Heart right ventricle (tissue), 16 donors: ENCODE results near the gene RBM46. TPM values are rescaled to one million over a fixed set of nuclear protein-coding genes. Genes with fewer than 3 reads are reported as not detected.
"Not testable (repeated sequence)": the region's sequence is repeated elsewhere in the genome, so short reads cannot be mapped to it uniquely, and the experiment has no call there.

Experiments used
- ATAC-seq, 8 donors: fragments of 200-7000 bp; cut with Tn5 transposase; one replicate each; pipeline ENCODE4 v1.9.1; 2020; ENCODE audit warnings: mild to moderate bottlenecking in 8 of 8, moderate library complexity in 8 of 8, moderate number of reproducible peaks in 1 of 8
- DNase-seq, 2 donors: peaks; one replicate each; pipeline ENCODE4 v3.0.0-alpha.2; 2020
- H3K27ac ChIP-seq, 10 donors: fragments of 200-600 bp; sonication (generic) in 2 of 10; one replicate each; pipeline versions ENCODE4 v1.5.0 to v1.8.0; 2020 to 2022; ENCODE audit warnings: mild to moderate bottlenecking in 3 of 10
- H3K27me3 ChIP-seq, 7 donors: fragments of 200-600 bp; one replicate each; pipeline ENCODE4 v1.8.0; 2021 to 2022; ENCODE audit warnings: mild to moderate bottlenecking in 2 of 7
- H3K36me3 ChIP-seq, 9 donors: fragments of 200-600 bp; sonication (generic) in 1 of 9; one replicate each; pipeline versions ENCODE4 v1.5.0 to v1.8.0; 2020 to 2022; ENCODE audit warnings: mild to moderate bottlenecking in 2 of 9
- H3K4me1 ChIP-seq, 9 donors: fragments of 200-600 bp; sonication (generic) in 1 of 9; one replicate each; pipeline versions ENCODE4 v1.5.0 to v1.8.0; 2020 to 2022; ENCODE audit warnings: mild to moderate bottlenecking in 4 of 9
- H3K4me3 ChIP-seq, 10 donors: fragments of 200-600 bp; sonication (generic) in 2 of 10; one replicate each; pipeline versions ENCODE4 v1.5.0 to v1.8.0; 2020 to 2022; ENCODE audit warnings: mild to moderate bottlenecking in 7 of 10, moderate library complexity in 2 of 10
- H3K9me3 ChIP-seq, 11 donors: fragments of 200-600 bp in 10 of 11; sonication (generic) in 2 of 11; one replicate each; pipeline versions ENCODE4 v1.5.0 to v1.8.0; 2013 to 2022; ENCODE audit warnings: mild to moderate bottlenecking in 2 of 11, control low read depth in 1 of 11, moderate library complexity in 1 of 11
- CTCF ChIP-seq, 9 donors: fragments of 200-600 bp; sonication (generic) in 2 of 9; IDR thresholded peaks; one replicate each; pipeline versions ENCODE4 v1.5.0 to v1.8.0; 2021 to 2022; ENCODE audit warnings: antibody characterized with exemption in 9 of 9, mild to moderate bottlenecking in 5 of 9, moderate library complexity in 1 of 9
- WGBS, 2 donors: extraction: QIAGEN DNeasy Blood & Tissue Kit; methylation state at CpG; one replicate each; pipeline ENCODE4 v1.1.7; 2013; ENCODE audit warnings: inconsistent platforms in 1 of 2; 5-methylcytosine and 5-hydroxymethylcytosine counted together
- intact Hi-C, 10 donors: fragments of 100-400 bp; cut with DNase I; formaldehyde crosslinking; loops; one replicate each; pipeline versions ENCODE4 v1.11.1 to v1.14.2; 2022
- polyA plus RNA-seq, 2 donors: library from polyadenylated mRNA; stranded (reverse); fragments of 200-250 nt; gene quantifications; one replicate each; pipeline ENCODE4 v1.2.3, GENCODE V29; 2013
- total RNA-seq, 10 donors: library from RNA; stranded (reverse); fragmentation: NEBNext Ultra II Directional in 3 of 10; extraction: Animal tissue kit (Norgen Biotek cat#: 25700) in 3 of 10; gene quantifications; one replicate each; pipeline versions ENCODE4 v1.2.1 to v1.2.4, GENCODE V29; 2021 to 2023
- donor health status: Arrhythmogenic right ventricular cardiomyopathy.
- donor health status: ischemic (EF 13 %, LVEDD 7.1; RV severe dilation, severe dysfunction).
- donor health status: healthy with polysubstance abuse.
- donor health status: DM: no; HTN: yes; CAD: no.
- donor health status: DM: no; HTN: no; CAD: no.
- donor health status: ischemic (EF 25% LVEDD 6.9; RV normal size, moderate dysfunction).
- donor health status: ischemic (EF 25% LVEDD 5.7; RV mildly dilated, moderate dysfunction).
- donor health status: healthy.
- donor health status: DM: yes; HTN: yes; CAD: no.
- donor health status: Ischemic cardiomyopathy.
- donor health status: ischemic (EF 35%, LVEDD 5.7; RV mildly dilated, moderate dysfunction).
- donor health status: nonischemic (EF 11% LVEDD 7.7; RV severe dilation, severe dysfunction).
- donor health status: DM: yes; HTN: yes; CAD: no.
- donor health status: PGD.
- donor health status: ischemic (EF 29% LVEDD 5.4; RV normal size, mild dysfunction).
- donor health status: nonischemic (EF 23%, LVEDD 6.1; RV moderate dilation, normal function).

The RBM46 gene
- total and polyA plus RNA-seq, 12 donors = not detected

GRCh38 chr4:154858166-154858565 lies 77.1 kb downstream of the RBM46 start:
- no peak for DNase-seq
- ATAC-seq = no peak
- TF ChIP-seq CTCF (IDR thresholded peaks at IDR 0.05) = no peak
- H3K27ac ChIP-seq = no peak overlapping the region
- no peaks in the 10 kb centered on the region for H3K4me1 ChIP-seq
- WGBS, 2 donors = 67 to 89% methylated on average over 1 of the region's 1 CpG
- no peaks in the 10 kb centered on the region for H3K36me3 ChIP-seq
- no peaks in the 10 kb centered on the region for H3K27me3 ChIP-seq
- intact Hi-C loops = no loop called here
- peaks cover 0 to 14% (median 8%) of the 10 kb centered on the region in 11 donors for H3K9me3 ChIP-seq
- no peak overlapping the region for H3K4me3 ChIP-seq

GRCh38 chr4:154868414-154869194 lies 87.5 kb downstream of the RBM46 start:
- Histone ChIP-seq H3K4me1 (no peaks in the 10 kb centered on the region), H3K36me3 (no peaks in the 10 kb centered on the region), H3K9me3 (peaks cover 0 to 20% (median 8%) of the 10 kb centered on the region in 11 donors), H3K27me3 (no peaks in the 10 kb centered on the region), H3K4me3 (no peak overlapping the region), H3K27ac (no peak overlapping the region)
- WGBS, 2 donors = 41 to 63% methylated on average over 7 of the region's 7 CpGs
- no peak for TF ChIP-seq CTCF (IDR thresholded peaks at IDR 0.05)
- intact Hi-C loops = no loop called here
- no peak for DNase-seq
- ATAC-seq = no peak

GRCh38 chr4:154869301-154869700 lies 88.2 kb downstream of the RBM46 start:
- Histone ChIP-seq H3K27me3 (no peaks in the 10 kb centered on the region), H3K9me3 (peaks cover 0 to 21% (median 7%) of the 10 kb centered on the region in 11 donors), H3K27ac (no peak overlapping the region), H3K36me3 (no peaks in the 10 kb centered on the region), H3K4me1 (no peaks in the 10 kb centered on the region), H3K4me3 (no peak overlapping the region)
- WGBS, 2 donors = 49 to 54% methylated on average over 3 of the region's 3 CpGs
- DNase-seq (no peak), ATAC-seq (no peak)
- intact Hi-C loops = no loop called here
- no peak for TF ChIP-seq CTCF (IDR thresholded peaks at IDR 0.05)

- no peaks in the 10 kb centered on the region for H3K27me3 ChIP-seq
- H3K36me3 ChIP-seq = no peaks in the 10 kb centered on the region
- peaks cover 0 to 29% (median 7%) of the 10 kb centered on the region in 11 donors for H3K9me3 ChIP-seq
- H3K4me3 ChIP-seq = no peak overlapping the region
- H3K4me1 ChIP-seq = no peaks in the 10 kb centered on the region
- ATAC-seq = no peak
- intact Hi-C loops = no loop called here
- DNase-seq = no peak
- no peak overlapping the region for H3K27ac ChIP-seq
- no peak for TF ChIP-seq CTCF (IDR thresholded peaks at IDR 0.05)
Measured at GRCh38 chr4:154872198-154872597, 91.1 kb downstream of the RBM46 start.

- H3K4me3 ChIP-seq = not testable (repeated sequence)
Measured at GRCh38 chr4:154874049-154874448, 93.0 kb downstream of the RBM46 start.

More at GRCh38 chr4:154874049-154874448, 93.0 kb downstream of the RBM46 start:
- WGBS, 2 donors = 65 to 66% methylated on average over 4 of the region's 4 CpGs
- H3K9me3 ChIP-seq = peaks cover 0 to 29% (median 7%) of the 10 kb centered on the region in 11 donors
- ATAC-seq, DNase-seq, H3K36me3 ChIP-seq, H3K4me1 ChIP-seq, H3K27ac ChIP-seq, intact Hi-C loops, H3K27me3 ChIP-seq: not testable (repeated sequence)
